ENCODE measurements around the gene CHRNB1.
A peak's percentile ranks its signal among the peaks of the same experiment; 100 is the strongest.

Gene CHRNB1

GRCh38 chr17:7484919-7485377 lies 40.1 kb downstream of the CHRNB1 start:
- TF ChIP-seq, protein P1, sequence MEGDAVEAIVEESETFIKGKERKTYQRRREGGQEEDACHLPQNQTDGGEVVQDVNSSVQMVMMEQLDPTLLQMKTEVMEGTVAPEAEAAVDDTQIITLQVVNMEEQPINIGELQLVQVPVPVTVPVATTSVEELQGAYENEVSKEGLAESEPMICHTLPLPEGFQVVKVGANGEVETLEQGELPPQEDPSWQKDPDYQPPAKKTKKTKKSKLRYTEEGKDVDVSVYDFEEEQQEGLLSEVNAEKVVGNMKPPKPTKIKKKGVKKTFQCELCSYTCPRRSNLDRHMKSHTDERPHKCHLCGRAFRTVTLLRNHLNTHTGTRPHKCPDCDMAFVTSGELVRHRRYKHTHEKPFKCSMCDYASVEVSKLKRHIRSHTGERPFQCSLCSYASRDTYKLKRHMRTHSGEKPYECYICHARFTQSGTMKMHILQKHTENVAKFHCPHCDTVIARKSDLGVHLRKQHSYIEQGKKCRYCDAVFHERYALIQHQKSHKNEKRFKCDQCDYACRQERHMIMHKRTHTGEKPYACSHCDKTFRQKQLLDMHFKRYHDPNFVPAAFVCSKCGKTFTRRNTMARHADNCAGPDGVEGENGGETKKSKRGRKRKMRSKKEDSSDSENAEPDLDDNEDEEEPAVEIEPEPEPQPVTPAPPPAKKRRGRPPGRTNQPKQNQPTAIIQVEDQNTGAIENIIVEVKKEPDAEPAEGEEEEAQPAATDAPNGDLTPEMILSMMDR (conservative IDR thresholded peaks at IDR 0.05; ENCODE audit: control insufficient read depth, insufficient read depth, low read depth, low read length): no peak
- H3K4me3 ChIP-seq (ENCODE audit: control insufficient read depth, low read depth, low read length): peak overlapping the region; percentile 72
- no peak for DNase-seq (ENCODE audit: low read depth)

DNA sequence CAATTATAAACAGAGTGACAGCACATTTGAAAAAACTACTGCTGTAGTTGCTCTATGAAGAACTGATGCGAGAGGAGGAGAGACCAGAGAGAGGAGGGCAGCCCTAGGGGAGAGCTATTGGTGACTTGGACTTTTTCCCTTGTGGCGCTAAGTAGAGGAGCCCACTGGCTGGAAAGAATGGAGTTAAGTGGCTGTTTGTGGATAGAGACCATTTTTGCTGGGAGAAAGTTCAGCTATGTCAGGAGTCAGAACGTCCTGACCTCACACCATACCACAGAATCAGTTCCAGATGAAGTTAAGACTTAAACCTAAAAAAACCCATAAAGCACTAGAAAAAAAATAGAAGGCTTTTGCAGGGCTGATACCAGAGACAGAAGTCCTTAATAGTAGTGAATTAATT lies 41.3 kb downstream of the CHRNB1 start:
- TF ChIP-seq, protein P1 (conservative IDR thresholded peaks at IDR 0.05; ENCODE audit: control insufficient read depth, insufficient read depth, low read depth, low read length): no peak
- peak overlapping the region; percentile 72 for H3K4me3 ChIP-seq (ENCODE audit: control insufficient read depth, low read depth, low read length)
- peak; percentile 81 for DNase-seq (ENCODE audit: low read depth)

- TF ChIP-seq, protein P1 (conservative IDR thresholded peaks at IDR 0.05; ENCODE audit: control insufficient read depth, insufficient read depth, low read depth, low read length): no peak
- no peak for DNase-seq (ENCODE audit: low read depth)
These were observed 45.3 kb downstream of the CHRNB1 start for GRCh38 chr17:7490144-7490543.

GRCh38 chr17:7491583-7491982 lies 46.7 kb downstream of the CHRNB1 start:
- TF ChIP-seq, protein P1 (conservative IDR thresholded peaks at IDR 0.05; ENCODE audit: control insufficient read depth, insufficient read depth, low read depth, low read length): no peak
- no peak overlapping the region for H3K4me3 ChIP-seq (ENCODE audit: control insufficient read depth, low read depth, low read length)
- DNase-seq (ENCODE audit: low read depth): no peak

More at GRCh38 chr17:7490144-7490543, 45.3 kb downstream of the CHRNB1 start:
- H3K4me3 ChIP-seq (ENCODE audit: control insufficient read depth, low read depth, low read length): no peak overlapping the region

GRCh38 chr17:7493941-7494340 lies 49.1 kb downstream of the CHRNB1 start:
- no peak for DNase-seq (ENCODE audit: low read depth)
- TF ChIP-seq, protein P1 (conservative IDR thresholded peaks at IDR 0.05; ENCODE audit: control insufficient read depth, insufficient read depth, low read depth, low read length): no peak
- H3K4me3 ChIP-seq (ENCODE audit: control insufficient read depth, low read depth, low read length): no peak overlapping the region

DNA sequence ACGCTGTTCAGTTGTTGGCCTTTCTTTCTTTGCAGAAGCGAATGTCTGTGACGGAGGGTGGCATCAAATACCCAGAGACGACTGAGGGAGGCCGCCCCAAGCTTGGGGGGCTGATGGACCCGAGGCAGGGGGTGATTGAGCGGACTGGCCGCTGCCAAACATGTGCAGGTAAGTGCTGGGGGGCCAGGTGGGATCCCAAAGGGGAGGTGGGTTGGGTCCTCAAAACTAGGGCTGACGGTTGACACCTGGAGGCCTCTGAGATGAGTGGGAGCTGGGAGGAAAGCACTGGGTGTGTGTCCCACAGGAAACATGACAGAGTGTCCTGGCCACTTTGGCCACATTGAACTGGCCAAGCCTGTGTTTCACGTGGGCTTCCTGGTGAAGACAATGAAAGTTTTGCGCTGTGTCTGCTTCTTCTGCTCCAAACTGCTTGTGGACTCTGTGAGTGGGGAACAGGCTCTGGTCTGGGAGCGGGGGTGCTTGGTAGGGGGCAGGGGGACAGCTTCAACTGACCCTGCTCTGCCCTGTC lies 51.1 kb downstream of the CHRNB1 start:
- no peak overlapping the region for H3K4me3 ChIP-seq (ENCODE audit: control insufficient read depth, low read depth, low read length)
- TF ChIP-seq, protein P1 (conservative IDR thresholded peaks at IDR 0.05; ENCODE audit: control insufficient read depth, insufficient read depth, low read depth, low read length): no peak

More for the DNA sequence above, 51.1 kb downstream of the CHRNB1 start:
- no peak for DNase-seq (ENCODE audit: low read depth)
